SK-N-SH (cell line): ENCODE measurements around the gene KIF5C.

Experiments used
- CTCF ChIP-seq: fragments of 200-600 bp; sonication (generic); IDR thresholded peaks from 2 replicates; pipeline ENCODE4 v1.6.1; 2017; ENCODE audit warnings: antibody characterized with exemption, mild to moderate bottlenecking, moderate library complexity
- EZH2phosphoT487 ChIP-seq: fragments of 200-600 bp; sonication (generic); IDR thresholded peaks from 2 replicates; pipeline ENCODE4 v1.6.1; 2017; ENCODE audit warnings: low read depth, mixed run types, mild to moderate bottlenecking, antibody characterized with exemption, moderate library complexity, borderline replicate concordance
- NFIC ChIP-seq: IDR thresholded peaks from 2 replicates; pipeline ENCODE4 v1.4.0; 2012; ENCODE audit warnings: borderline replicate concordance
- POLR2AphosphoS5 ChIP-seq: IDR thresholded peaks from 2 replicates; pipeline ENCODE4 v1.6.1; 2012; ENCODE audit warnings: low read depth, low read length
- RFX5 ChIP-seq: IDR thresholded peaks from 2 replicates; pipeline ENCODE4 v1.6.1; 2012; ENCODE audit warnings: mild to moderate bottlenecking, improper control_type of control experiment, low read length
- SIN3A ChIP-seq: IDR thresholded peaks from 2 replicates; pipeline ENCODE4 v1.6.1; 2012; ENCODE audit warnings: low read depth, mild to moderate bottlenecking, low read length, moderate library complexity, borderline replicate concordance
- SMC3 ChIP-seq: IDR thresholded peaks from 2 replicates; pipeline ENCODE4 v1.6.1; 2012; ENCODE audit warnings: low read depth, low read length, improper control_type of control experiment
- TAF1 ChIP-seq: IDR thresholded peaks from 2 replicates; pipeline ENCODE4 v1.6.1; 2012; ENCODE audit warnings: low read depth, mild to moderate bottlenecking, low read length, moderate library complexity, borderline replicate concordance
- YY1 ChIP-seq: IDR thresholded peaks from 2 replicates; pipeline ENCODE4 v1.4.0; 2012; ENCODE audit warnings: low read depth, mild to moderate bottlenecking
- TF ChIP-seq, protein P1 (sequence below): IDR thresholded peaks from 2 replicates; pipeline ENCODE4 v1.4.0; 2012; ENCODE audit warnings: low read depth

DNA sequence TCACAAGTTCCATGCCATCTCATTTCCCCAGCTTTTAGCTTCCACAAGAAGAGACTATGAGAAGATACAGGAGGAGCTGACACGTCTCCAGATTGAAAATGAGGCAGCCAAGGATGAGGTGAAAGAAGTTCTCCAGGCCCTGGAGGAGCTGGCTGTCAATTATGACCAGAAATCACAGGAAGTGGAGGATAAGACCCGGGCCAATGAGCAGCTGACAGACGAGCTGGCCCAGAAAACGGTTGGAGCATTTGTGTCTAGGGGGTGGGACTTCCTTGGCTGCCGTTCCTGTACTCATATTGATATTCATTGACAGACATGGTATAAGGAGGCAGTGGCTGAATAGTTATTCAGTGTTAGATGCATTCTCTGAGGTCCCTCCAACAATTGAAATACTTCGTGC lies 106.3 kb downstream of the KIF5C start:
- TF ChIP-seq SMC3, result no peak
- TF ChIP-seq, protein P1, sequence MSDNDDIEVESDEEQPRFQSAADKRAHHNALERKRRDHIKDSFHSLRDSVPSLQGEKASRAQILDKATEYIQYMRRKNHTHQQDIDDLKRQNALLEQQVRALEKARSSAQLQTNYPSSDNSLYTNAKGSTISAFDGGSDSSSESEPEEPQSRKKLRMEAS, result no peak
- TF ChIP-seq EZH2phosphoT487, result no peak
- TF ChIP-seq CTCF, result no peak
- no peak for TF ChIP-seq POLR2AphosphoS5
- no peak for TF ChIP-seq NFIC
- no peak for TF ChIP-seq RFX5
- no peak for TF ChIP-seq TAF1
- TF ChIP-seq SIN3A, result no peak
- TF ChIP-seq YY1, result no peak
